Endothelial cell of hepatic sinusoid (primary cell): ENCODE data around the gene GDF15.
"Not testable (repeated sequence)": the region's sequence is repeated elsewhere in the genome, so short reads cannot be mapped to it uniquely, and the experiment has no call there.

Experiments
- in situ Hi-C: cut with HindIII; loops from 2 replicates; pipeline ENCODE4 v1.10.0; 2017; ENCODE audit warnings: low sequenced_read_pairs

GDF15 gene

GRCh38 chr19:18390065-18390907 lies 4.3 kb downstream of the GDF15 start:
- in situ Hi-C loops, result loop anchor here (10.0 kb wide), 2 partner anchors 125 to 195 kb away; partner anchors contain the start of gene MPV17L2

DNA sequence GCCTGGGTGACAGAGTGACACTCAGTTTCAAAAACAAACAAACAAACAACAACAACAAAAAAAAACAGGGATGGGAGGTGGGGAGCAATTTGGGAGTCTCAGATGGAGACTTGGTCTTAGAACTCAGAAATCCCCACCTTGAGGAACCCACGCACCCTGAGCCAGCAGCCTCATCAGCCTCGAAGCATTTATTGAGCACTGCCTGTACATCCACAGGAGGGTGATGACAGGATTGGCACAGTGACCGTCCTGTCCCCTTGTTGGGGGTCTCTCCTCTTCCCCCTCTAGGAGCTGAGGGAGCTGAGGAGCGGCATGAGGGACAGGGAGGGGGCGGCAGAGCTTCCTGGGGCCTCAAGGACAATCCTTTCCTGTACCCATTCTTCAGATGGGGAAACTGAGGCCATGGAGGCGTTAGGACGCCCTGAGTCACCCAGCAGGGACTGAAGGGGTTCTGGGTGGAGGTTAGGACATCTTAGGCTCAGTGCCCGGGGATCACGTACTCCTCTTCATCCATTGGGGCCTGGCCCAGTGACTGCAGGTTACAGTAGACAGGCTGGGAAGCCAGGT lies 5.6 kb downstream of the GDF15 start:
- in situ Hi-C loops, result loop anchor here (10.0 kb wide), 2 partner anchors 127 to 197 kb away; partner anchors contain the start of gene MPV17L2

- in situ Hi-C loops, result loop anchor here (10.0 kb wide), 2 partner anchors 128 to 198 kb away; partner anchors contain the start of gene MPV17L2
Observed at GRCh38 chr19:18392417-18392816, 6.5 kb downstream of the GDF15 start.

GRCh38 chr19:18392926-18393325 lies 7.0 kb downstream of the GDF15 start:
- in situ Hi-C loops, result loop anchor here (10.0 kb wide), 2 partner anchors 128 to 198 kb away; partner anchors contain the start of gene MPV17L2

DNA sequence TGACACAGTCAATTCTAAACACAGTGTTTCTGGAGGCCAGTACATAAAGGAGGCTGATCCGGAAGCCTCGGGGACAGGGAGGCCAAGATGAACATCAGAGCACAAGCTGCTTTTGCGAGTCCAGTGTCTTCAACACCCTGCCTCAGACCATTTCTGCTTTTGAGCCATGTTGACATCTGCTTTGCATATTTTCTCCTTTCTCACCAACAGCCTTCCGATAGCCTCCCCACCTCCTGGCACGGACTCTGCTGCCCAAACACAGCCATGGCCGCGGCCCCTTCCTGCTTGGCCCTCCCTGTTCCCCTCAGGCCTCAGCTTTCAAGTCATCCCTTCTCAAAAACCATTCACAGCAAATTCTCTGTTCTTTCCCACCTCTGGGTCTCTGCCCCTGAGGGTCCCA lies 7.9 kb downstream of the GDF15 start:
- in situ Hi-C loops, result loop anchor here (10.0 kb wide), 2 partner anchors 129 to 199 kb away; partner anchors contain the start of gene MPV17L2

- in situ Hi-C loops, result loop anchor here (10.0 kb wide), 2 partner anchors 132 to 202 kb away; partner anchors contain the start of gene MPV17L2
Observed at GRCh38 chr19:18396471-18397241, 10.7 kb downstream of the GDF15 start.

- in situ Hi-C loops, result loop anchor here (10.0 kb wide), 2 partner anchors 133 to 203 kb away; partner anchors contain the start of gene MPV17L2
Observed at GRCh38 chr19:18397242-18398202, 11.6 kb downstream of the GDF15 start, which contains the start of gene LRRC25. Gene LRRC25 (minus strand): TSS chr19:18397622. CDS start chr19:18396963, 659 bp downstream.

DNA sequence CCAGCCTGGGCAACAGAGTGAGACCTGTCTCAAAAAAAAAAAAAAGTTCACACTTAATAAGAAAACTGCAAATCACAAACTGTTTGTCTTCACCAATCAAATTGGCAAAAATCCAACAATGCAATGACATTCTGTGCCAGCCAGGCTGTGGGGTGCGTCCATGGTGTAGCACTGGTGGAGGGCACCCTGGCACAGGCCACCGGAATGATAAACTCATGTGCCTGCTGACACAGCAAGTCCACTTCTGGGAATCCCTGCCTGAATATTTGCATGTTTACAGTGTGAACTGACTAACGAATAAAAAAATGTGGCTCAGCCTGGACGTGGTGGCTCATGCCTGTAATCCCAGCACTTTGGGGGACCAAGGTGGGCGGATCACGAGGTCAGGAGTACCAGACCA lies 13.1 kb downstream of the GDF15 start:
- in situ Hi-C loops, result loop anchor here (10.0 kb wide), 2 partner anchors 134 to 204 kb away; partner anchors contain the start of gene MPV17L2

DNA sequence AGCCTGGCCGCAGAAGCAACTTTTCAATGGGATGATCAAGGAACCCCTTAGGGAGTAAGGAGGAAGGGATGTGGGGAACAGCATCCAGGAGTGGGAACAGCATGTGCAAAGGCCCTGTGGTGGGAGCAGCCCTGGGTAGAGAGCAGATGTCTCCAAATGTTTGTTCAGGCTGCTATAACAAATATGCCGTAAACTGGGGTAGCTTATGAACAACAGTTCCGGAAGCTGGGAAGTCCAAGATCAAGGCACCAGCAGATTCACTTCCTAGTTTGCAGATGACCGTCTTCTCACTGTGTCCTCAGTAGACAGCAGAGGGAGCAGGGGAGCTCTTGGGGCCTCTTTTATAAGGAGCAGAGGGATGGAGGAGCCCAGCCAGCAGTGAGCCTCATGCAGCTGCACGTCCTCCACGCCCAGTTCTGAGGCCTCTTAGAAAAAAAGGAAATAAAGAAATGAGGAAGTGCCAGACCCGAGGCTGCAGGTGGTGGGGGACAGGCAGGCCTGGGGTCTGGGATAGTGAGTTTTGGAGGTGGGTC lies 15.7 kb downstream of the GDF15 start:
- in situ Hi-C loops, result no loop called here

- in situ Hi-C loops, result not testable (repeated sequence)
Observed at GRCh38 chr19:18402455-18403248, 16.7 kb downstream of the GDF15 start.

DNA sequence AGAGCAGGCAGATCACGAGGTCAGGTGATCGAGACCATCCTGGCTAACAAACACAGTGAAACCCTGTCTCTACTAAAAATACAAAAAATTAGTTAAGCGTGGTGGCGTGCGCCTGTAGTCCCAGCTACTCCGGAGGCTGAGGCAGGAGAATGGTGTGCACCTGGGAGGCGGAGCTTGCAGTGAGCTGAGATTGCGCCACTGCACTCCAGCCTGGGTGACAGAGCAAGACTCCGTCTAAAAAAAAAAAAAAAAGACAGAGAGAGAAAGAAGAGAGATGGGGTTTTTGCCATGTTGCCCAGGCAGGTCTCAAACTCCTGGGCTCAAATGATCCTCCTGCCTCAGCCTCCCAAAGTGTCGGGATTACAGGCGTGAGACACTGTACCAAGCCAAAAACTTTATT lies 19.8 kb downstream of the GDF15 start:
- in situ Hi-C loops, result not testable (repeated sequence)

DNA sequence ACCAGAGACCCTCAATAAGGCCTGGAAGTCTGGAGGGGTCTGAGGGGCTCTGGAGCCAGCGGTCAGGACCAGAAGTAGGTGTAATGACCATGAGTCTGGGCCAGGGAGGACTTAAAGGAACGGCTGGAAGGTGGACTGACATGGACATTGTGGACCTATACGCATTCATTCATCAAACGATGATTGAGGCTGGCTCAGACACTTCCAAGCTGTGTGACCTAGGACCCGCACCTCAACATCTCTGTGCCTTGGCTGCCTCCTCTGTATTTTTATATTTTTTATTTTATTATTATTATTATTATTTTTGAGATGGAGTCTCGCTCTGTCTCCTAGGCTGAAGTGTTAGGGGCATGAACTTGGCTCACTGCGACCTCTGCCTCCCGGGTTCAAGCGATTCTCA lies 20.8 kb downstream of the GDF15 start:
- in situ Hi-C loops, result no loop called here

DNA sequence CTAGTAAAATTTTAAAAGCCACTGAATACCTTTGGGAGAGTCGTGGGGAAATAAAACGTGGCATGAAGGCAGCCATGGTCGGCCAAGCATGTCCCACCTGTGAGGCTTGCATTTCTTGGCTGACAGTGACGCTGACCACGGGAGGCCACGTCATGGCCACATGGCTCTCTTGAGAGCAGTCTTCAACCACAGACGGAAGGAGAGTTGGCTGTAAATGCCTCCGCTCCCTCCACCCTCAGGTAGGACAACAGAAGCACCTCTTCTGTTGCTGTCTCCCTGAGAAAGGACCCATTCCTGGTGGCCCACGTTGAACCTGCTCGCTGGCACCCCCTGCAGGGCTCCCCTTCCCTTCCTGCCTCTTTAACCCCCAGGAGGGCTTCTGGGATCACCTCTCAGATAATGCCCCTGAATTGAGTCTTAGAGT lies 22.1 kb downstream of the GDF15 start:
- in situ Hi-C loops, result no loop called here

DNA sequence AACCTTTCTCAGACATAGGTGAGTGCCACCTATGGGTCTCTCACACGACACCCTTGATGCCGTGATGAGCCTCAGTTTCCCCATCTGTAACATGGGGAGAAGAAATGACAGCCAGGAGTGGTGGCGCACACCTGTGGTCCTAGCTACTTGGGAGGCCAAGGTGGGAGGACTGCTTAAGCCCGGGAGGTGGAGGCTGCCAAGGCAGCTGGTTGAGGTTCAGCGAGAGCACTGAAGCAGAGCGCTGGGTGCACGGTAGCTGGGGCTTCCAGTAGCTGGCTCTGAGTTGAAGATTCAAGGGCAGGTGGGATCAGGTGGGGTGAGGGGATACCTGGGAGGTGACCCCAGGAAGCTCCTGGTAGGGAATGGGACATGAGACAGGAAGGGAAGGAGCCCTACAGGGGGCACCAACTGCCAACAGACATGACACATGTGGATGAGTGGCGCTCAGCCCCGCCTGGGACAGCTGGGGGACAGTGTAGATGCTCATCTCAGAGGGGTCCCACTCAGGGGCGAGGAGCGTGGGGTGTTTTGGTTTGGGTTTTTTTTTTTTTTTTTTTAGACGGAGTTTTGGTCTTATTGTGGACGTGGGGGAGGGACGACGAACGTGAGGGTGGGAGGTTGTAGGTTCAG lies 26.8 kb downstream of the GDF15 start:
- in situ Hi-C loops, result no loop called here

- in situ Hi-C loops, result no loop called here
Observed at GRCh38 chr19:18414504-18415177, 28.7 kb downstream of the GDF15 start.

DNA sequence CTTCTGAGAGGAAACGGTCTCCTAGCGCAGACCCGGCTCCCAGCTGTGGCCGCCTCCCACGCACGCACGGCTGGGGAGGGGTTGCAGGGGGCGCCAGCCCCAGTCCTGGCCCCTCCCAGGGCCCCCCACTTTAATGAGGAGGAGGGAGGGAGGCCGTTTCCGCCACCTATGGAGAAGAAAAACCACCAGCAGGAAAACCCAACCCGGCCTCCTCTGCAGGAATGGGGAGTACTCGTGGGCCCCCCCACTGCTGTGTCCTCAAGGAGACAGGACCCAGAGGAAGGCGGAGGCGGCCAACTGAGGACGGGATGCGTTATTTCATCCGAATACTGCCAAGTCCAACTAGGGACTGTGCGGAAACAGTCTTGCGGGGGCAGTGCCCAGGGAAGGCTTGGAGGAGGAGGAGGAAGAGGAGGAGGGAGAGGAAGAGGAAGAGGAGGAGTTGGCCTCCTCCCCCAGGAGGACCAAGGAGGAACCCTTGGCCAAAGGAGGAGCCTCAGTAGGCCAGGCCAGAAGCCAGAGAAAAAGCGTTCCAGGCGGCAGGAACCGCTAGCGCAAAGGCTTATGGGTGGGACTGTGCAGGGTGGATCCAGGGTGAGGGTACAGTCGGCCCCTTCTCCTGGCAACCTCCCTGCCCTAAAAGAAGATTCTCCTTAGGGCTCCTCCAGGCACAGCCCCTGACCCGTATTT lies 29.4 kb downstream of the GDF15 start:
- in situ Hi-C loops, result no loop called here

- in situ Hi-C loops, result no loop called here
Observed at GRCh38 chr19:18416778-18417249, 30.9 kb downstream of the GDF15 start.
